Right cardiac atrium (tissue), 5 donors: ENCODE data around the gene PTPRM. TPM values are rescaled to one million over a fixed set of nuclear protein-coding genes. Genes with fewer than 3 reads are reported as not detected.
A peak's percentile ranks its signal among the peaks of the same experiment; 100 is the strongest.

Source experiments
- ATAC-seq, 2 donors: fragments of 200-7000 bp; cut with Tn5 transposase; one replicate each; pipeline versions ENCODE4 v1.8.0 to v1.9.1; 2020; ENCODE audit warnings: moderate library complexity in 2 of 2, mild to moderate bottlenecking in 1 of 2
- DNase-seq, 3 donors: peaks; one replicate each; pipeline ENCODE4 v3.0.0-alpha.2; 2020
- H3K27ac ChIP-seq: one replicate; pipeline ENCODE4 v1.5.1; 2013; ENCODE audit warnings: mild to moderate bottlenecking, low read length, control low read depth, moderate library complexity
- H3K27me3 ChIP-seq: one replicate; pipeline ENCODE4 v1.6.1; 2013; ENCODE audit not compliant: control insufficient read depth, insufficient read depth
- H3K4me1 ChIP-seq: one replicate; pipeline ENCODE4 v1.6.1; 2013; ENCODE audit warnings: low read length; ENCODE audit not compliant: control insufficient read depth, insufficient read depth
- H3K4me3 ChIP-seq: one replicate; pipeline ENCODE4 v1.5.1; 2013; ENCODE audit warnings: low read length, control low read depth
- H3K9me3 ChIP-seq: one replicate; pipeline ENCODE4 v1.6.1; 2013; ENCODE audit warnings: low read length; ENCODE audit not compliant: control insufficient read depth
- WGBS: extraction: QIAGEN DNeasy Blood & Tissue Kit; methylation state at CpG from one replicate; pipeline ENCODE4 v1.1.7; 2013; 5-methylcytosine and 5-hydroxymethylcytosine counted together
- intact Hi-C, 4 donors: fragments of 100-400 bp; cut with DNase I; formaldehyde crosslinking; loops; one replicate each; pipeline versions ENCODE4 v1.11.0 to v1.14.0; 2022 to 2023
- polyA plus RNA-seq: library from polyadenylated mRNA; stranded (reverse); fragments of 200-250 nt; gene quantifications from one replicate; pipeline ENCODE4 v1.2.3, GENCODE V29; 2013
- total RNA-seq, 4 donors: library from RNA; stranded (reverse); fragmentation: NEBNext Ultra II Directional; extraction: Animal tissue kit (Norgen Biotek cat#: 25700); gene quantifications; one replicate each; pipeline ENCODE4 v1.2.1, GENCODE V29; 2021
- donor health status: healthy with polysubstance abuse.
- donor health status: DM: no; HTN: yes; CAD: no.
- donor health status: DM: no; HTN: no; CAD: no.
- donor health status: DM: no; HTN: yes; CAD: no; lungs with severe emphysema.
- donor health status: DM: yes; HTN: yes; CAD: no.

PTPRM gene
- total and polyA plus RNA-seq, 5 donors: 55.1 to 81.5 (median 63.4) TPM

DNA sequence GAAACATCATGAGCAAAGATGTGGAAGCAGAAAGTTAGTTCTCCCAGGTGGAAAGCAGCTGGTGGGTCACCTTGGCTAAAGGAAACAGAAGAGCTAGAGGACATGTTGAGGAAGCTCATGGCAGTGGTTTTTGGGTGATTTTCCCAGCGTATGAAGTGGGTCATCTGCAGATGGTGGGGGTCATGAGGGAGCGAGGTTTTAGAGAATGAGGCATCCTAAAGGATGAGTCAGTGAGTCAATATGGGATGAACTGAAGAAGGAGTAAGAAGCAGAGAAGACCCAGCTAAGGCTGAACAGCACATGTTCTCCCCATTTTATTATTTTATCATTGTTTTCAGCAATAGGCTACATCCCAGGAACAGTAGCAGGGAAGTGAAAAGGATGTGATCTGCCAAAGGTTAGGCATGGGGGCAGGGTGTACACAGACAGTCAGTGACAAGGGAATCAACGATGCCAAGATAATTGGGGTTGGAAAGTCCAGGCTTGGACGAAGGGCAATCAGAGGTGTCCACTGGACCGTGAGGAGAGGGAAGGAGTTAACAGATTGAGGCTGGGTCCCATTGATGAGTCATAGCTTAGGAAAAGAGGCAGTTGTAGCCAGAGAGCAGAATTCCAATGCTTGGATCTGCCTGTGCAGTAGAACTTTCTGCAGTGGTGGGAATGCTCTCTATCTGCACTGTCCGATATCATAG is 752.8 kb downstream of the PTPRM start:
- Histone ChIP-seq H3K4me1 (peaks cover 2% of the 10 kb centered on the region), H3K4me3 (no peak overlapping the region), H3K9me3 (no peaks in the 10 kb centered on the region), H3K27me3 (no peaks in the 10 kb centered on the region), H3K27ac (no peak overlapping the region)
- intact Hi-C loops: no loop called here
- 64% methylated on average over 6 of the region's 6 CpGs for WGBS
- no peak for DNase-seq
- peak in 1 of 2 donors; percentile 16 for ATAC-seq

DNA sequence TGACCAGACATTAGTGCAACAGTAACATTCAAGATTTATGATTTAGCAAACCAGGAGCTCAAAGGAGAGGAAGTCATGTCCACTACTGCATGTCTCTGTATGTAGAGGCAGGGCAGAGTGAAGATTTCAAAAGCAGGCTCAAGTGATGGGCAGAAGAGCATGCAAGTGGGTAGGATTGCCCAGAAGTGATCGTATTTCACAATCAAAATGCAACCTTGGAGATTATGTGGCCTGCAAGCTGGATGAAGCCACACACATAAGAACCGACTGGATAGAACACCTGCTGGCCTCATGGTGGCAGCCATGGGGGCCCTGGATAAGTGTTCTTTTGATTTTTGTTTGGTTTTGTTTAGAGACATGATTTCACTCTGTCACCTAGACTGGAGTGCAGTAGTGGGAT is 755.4 kb downstream of the PTPRM start:
- H3K4me1 ChIP-seq: peaks cover 2% of the 10 kb centered on the region
- intact Hi-C loops: no loop called here
- ATAC-seq (no peak), DNase-seq (no peak)
- H3K27me3 ChIP-seq: no peaks in the 10 kb centered on the region
- no peak overlapping the region for H3K4me3 ChIP-seq
- WGBS: 89% methylated on average over 2 of the region's 2 CpGs
- H3K9me3 ChIP-seq: no peaks in the 10 kb centered on the region
- H3K27ac ChIP-seq: no peak overlapping the region

DNA sequence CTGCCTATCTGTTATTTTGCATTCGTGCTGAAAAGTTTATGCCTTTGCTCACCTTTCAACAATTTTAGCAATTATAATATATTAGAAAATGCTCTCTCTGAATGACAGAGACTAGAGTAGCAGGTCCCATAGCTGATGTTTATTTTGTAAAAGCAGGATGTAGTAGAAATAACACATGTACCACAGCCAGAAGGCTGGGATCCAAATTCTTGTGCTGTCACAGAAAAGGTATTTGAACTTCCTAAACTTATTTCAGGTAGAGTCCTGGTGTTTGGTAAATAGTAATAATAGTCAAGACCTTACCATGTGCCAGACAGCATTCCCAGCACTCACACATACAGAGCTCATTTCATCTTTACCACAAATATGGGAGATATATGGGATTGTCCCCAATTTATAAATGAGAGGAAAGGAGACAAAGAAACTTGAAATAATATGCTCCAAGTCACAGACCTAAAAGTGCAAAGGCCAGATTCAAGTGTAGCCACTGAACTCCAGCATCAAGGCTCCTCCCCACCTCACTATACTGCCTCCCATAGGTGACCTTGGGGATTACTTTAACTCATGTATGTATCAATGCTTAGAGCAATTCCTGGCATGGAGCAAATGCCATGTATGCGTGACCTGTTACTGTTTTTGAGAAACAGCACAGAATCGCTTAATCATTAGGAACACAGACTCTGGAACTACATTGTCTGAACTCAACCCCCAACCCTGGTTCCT is 757.4 kb downstream of the PTPRM start:
- H3K4me1 ChIP-seq: peaks cover 2% of the 10 kb centered on the region
- no peak overlapping the region for H3K27ac ChIP-seq
- intact Hi-C loops: no loop called here
- H3K27me3 ChIP-seq: no peaks in the 10 kb centered on the region
- no peak for DNase-seq
- WGBS: 91% methylated on average over 3 of the region's 3 CpGs
- no peaks in the 10 kb centered on the region for H3K9me3 ChIP-seq
- no peak for ATAC-seq
- H3K4me3 ChIP-seq: no peak overlapping the region

DNA sequence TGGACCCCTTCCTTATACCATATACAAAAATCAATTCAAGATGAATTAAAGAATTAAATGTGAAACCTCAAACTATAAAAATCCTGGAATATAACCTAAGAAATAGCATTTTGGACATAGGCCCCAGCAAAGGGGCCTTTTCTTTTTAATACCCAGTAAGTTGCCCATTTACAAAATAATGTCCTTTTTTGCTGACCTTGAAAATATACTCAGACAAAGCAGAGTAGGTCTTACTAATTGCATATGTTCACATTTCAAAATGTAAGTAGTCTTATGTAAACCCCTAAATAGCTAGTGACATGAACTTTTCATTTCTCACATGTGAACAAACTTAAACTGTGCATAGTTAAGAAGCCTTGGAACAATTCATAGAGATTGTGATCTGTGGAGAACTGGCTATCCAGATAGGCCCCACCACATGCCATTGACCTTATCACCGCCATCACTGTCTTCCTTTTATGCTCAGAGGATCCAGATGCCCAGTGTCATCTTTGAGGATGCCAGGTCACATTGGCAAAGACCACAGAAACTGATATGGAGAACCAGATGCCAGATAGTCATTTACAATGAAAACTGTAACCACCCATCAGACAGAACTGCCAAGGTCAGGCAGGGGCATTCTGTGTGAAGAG is 759.8 kb downstream of the PTPRM start:
- no peak overlapping the region for H3K4me3 ChIP-seq
- WGBS: 95% methylated on average over 1 of the region's 1 CpG
- no peaks in the 10 kb centered on the region for H3K9me3 ChIP-seq
- ATAC-seq (no peak), DNase-seq (no peak)
- no peak overlapping the region for H3K27ac ChIP-seq
- H3K27me3 ChIP-seq: no peaks in the 10 kb centered on the region
- intact Hi-C loops: no loop called here
- H3K4me1 ChIP-seq: no peaks in the 10 kb centered on the region

DNA sequence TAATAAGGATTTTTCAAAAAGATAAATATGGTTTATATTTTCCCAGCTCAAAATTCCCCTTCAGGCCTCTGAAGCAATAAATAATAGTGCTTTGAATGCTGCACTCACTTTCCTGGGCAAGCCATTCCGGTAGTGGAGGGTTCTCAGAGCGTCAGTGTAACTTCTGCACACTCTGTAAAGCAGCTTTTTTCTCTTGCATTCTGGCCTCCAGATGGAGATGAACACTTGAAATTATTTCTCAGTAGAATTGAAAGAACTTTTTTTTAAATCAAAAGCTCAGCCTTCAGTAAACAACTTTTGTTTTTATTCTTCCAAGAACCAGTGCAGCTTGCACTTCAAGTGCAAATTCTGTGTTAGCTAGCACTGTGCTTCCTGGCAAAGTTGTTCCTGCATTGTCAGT is 761.0 kb downstream of the PTPRM start:
- intact Hi-C loops: no loop called here
- ATAC-seq: no peak

DNA sequence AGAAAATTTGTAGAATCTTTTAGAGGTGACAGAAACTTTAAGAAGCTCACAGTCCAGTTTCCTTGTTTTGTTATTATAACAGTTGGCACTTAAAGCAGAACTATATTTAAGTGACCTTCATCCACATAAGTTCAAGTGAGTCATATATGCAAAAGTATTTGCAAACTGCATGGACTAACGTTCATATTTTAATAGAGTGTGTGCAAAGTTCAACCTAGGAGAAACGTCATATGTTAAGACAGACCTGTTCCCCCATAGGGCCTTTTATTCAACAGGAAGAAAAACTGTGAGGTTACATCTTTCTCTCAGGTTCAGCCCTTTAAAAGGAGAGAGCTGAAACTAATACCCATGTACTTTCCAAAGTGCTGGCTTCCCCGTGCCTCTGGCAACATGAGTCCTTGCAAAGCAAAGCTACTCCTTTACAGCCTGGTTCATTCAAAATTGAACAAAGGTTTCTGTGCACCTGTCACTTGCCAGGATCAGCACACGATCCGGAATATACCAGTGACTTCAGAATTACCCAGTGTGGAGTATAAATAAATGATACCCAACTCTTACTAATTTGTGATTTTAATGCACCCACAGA is 762.2 kb downstream of the PTPRM start:
- intact Hi-C loops: no loop called here
- ATAC-seq (no peak), DNase-seq (no peak)
- no peak overlapping the region for H3K27ac ChIP-seq
- H3K9me3 ChIP-seq: no peaks in the 10 kb centered on the region
- 69% methylated on average over 5 of the region's 5 CpGs for WGBS
- H3K4me1 ChIP-seq: no peaks in the 10 kb centered on the region
- no peaks in the 10 kb centered on the region for H3K27me3 ChIP-seq
- no peak overlapping the region for H3K4me3 ChIP-seq

More for the DNA sequence above, 761.0 kb downstream of the PTPRM start:
- WGBS: 61% methylated on average over 2 of the region's 2 CpGs
- no peak overlapping the region for H3K4me3 ChIP-seq
- no peak for DNase-seq
- no peaks in the 10 kb centered on the region for H3K9me3 ChIP-seq
- H3K27me3 ChIP-seq: no peaks in the 10 kb centered on the region
- no peak overlapping the region for H3K27ac ChIP-seq
- H3K4me1 ChIP-seq: no peaks in the 10 kb centered on the region

DNA sequence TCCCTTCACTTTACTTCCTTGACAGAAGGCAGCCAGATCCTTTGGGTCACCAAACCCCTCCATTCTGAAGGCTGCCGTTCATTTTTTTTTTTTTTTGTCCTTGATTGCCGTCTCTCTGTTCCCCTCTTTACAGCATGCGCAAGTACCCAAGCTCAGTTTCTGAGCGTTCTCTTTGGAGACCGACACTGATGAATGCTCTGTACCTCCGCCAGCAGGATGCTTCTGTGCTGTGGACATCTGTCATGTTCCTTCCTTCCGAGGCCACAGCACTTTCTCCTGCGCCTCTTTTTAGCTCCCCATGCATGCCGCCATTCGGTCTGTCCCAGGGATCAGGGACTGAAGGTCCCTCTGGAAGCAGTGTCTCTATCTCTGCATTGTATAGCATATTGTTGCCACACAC is 763.5 kb downstream of the PTPRM start:
- Histone ChIP-seq H3K27me3 (no peaks in the 10 kb centered on the region), H3K27ac (no peak overlapping the region), H3K4me3 (no peak overlapping the region), H3K9me3 (no peaks in the 10 kb centered on the region), H3K4me1 (no peaks in the 10 kb centered on the region)
- DNase-seq: no peak
- no peak for ATAC-seq
- intact Hi-C loops: no loop called here
- 93% methylated on average over 10 of the region's 10 CpGs for WGBS

DNA sequence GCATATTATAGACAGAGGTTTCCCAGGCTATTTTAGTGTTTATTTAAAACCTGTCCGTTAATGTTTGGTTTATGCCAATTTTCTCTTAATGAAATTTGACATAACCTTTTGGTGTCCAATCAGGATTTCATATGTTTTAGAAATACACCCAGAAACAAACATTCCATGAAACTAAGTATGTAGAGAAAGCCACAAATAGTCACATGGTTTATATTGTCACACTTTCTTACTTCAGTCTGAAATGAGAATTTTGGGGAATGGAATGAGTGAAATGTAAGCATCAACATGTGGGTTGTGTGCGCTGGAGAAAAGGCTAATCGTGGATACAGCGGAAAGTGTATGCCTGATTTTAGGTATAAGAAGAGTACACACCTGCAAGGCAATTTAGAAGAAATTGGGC is 765.2 kb downstream of the PTPRM start:
- Histone ChIP-seq H3K9me3 (no peaks in the 10 kb centered on the region), H3K4me1 (no peaks in the 10 kb centered on the region), H3K4me3 (no peak overlapping the region), H3K27me3 (no peaks in the 10 kb centered on the region), H3K27ac (no peak overlapping the region)
- DNase-seq (no peak), ATAC-seq (no peak)
- 95% methylated on average over 4 of the region's 4 CpGs for WGBS
- intact Hi-C loops: no loop called here

DNA sequence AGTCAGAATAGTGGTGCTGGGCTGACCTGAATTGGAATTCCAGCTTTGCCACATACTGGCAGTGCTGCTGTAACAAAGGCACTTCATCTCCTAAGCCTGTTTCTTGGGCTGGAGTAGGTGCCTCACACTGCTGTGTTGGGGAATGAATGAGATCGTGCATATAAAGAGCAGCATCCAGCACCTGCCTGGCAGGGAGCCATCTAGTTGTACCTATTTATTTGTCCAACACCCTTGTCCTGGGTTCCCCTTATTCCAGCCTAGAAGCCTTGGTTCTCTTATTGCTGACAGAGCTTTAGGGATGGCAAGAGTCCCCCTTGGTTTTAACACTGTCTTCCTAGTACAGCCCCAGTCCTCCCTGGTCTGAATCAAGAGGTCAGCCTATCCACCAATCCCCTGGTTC is 766.8 kb downstream of the PTPRM start:
- 97% methylated on average over 1 of the region's 1 CpG for WGBS
- no peaks in the 10 kb centered on the region for H3K9me3 ChIP-seq
- intact Hi-C loops: no loop called here

DNA sequence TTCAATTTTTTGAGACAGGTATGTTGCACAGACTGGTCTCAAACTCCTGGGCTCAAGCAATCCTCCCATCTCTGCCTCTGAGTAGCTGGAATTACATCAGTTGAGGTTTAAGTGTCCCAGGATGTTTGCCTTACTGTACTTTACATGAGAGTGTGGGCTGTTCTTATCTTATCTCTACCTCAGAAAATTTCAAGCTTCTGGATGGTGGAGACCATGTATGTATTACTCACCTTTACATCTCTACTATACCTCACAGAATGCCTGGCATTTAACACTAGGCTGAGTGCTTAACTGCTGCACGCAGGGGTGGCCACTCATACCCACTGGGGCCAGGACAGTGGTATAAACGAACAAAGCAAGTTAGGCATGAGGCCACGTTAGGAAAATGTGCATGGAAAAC is 770.1 kb downstream of the PTPRM start:
- H3K4me3 ChIP-seq: no peak overlapping the region
- H3K27me3 ChIP-seq: no peaks in the 10 kb centered on the region
- intact Hi-C loops: no loop called here
- H3K27ac ChIP-seq: no peak overlapping the region
- WGBS: 74% methylated on average over 3 of the region's 3 CpGs
- H3K9me3 ChIP-seq: no peaks in the 10 kb centered on the region
- peaks cover 5% of the 10 kb centered on the region for H3K4me1 ChIP-seq
- DNase-seq (no peak), ATAC-seq (no peak)

More for the DNA sequence above, 766.8 kb downstream of the PTPRM start:
- no peaks in the 10 kb centered on the region for H3K27me3 ChIP-seq
- no peak overlapping the region for H3K27ac ChIP-seq
- H3K4me1 ChIP-seq: no peaks in the 10 kb centered on the region
- no peak for ATAC-seq
- H3K4me3 ChIP-seq: no peak overlapping the region
- no peak for DNase-seq

DNA sequence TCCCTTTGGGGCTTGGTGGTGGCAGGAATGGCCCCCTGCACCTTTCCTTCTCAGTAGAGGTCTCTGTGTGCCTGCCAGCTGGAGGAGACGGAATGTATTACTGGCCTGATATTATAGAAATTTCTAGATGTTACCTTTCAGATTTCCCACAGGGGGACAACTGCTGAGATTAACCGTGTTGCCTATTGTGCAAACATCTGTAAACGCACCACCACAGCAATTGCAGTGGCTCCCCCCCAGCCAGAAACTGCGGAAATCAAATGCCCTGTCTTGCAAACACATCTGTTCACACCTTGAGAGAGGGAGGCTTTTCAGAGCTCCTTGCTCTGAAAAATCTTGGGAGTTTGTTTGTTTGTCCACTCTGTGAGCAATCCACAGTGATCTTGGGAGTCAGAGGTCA is 772.1 kb downstream of the PTPRM start:
- Histone ChIP-seq H3K9me3 (no peaks in the 10 kb centered on the region), H3K27ac (no peak overlapping the region), H3K4me1 (peaks cover 5% of the 10 kb centered on the region), H3K27me3 (no peaks in the 10 kb centered on the region), H3K4me3 (no peak overlapping the region)
- 88% methylated on average over 4 of the region's 4 CpGs for WGBS
- no peak for DNase-seq
- intact Hi-C loops: no loop called here
- ATAC-seq: no peak
